GM18520 (cell line): ENCODE results near the gene CSRP2.
A peak's percentile ranks its signal among the peaks of the same experiment; 100 is the strongest.

Experiments used
- ATAC-seq: cut with Tn5 transposase; IDR thresholded peaks from one replicate; pipeline ENCODE4 v1.9.1; 2021; ENCODE audit not compliant: unreplicated experiment

The CSRP2 gene

DNA sequence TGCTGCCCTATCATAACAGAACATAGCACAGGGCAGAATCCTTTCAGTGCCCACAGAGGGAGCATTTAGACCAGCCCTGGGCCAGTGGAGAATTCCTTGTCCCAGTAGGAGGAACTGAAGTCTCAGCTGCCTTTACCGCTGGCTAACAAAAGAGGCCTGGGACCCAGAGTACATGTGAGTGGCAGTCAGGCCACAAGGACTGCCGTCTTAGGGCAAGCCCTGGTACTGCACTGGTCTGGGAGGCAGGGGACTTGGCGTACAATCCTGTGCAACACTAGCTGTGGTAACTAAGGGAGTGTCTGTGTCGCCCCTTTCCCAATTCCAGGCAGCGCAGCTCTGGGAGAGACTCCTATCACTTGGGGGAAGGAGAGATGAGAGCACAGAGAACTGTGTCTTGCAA lies 17.0 kb upstream of the CSRP2 start:
- ATAC-seq: no peak

DNA sequence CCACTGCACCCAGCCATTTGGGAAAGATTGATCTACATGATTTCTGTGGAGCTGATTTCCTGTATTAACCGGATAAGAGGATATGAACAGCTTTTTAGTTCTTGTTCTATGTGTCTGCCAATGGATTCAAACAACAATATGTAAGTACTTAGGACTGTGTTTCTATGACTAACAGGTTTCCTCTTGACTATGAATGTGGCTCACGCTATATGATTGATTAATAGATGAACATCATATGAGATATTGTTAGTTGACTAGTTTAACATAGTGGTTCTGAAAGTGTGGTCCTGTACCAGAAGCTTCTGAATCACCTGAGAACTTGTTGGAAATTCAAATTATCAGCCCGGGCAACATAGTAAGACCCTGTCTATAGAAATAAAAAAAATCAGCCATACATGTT lies 12.8 kb upstream of the CSRP2 start:
- ATAC-seq: no peak

DNA sequence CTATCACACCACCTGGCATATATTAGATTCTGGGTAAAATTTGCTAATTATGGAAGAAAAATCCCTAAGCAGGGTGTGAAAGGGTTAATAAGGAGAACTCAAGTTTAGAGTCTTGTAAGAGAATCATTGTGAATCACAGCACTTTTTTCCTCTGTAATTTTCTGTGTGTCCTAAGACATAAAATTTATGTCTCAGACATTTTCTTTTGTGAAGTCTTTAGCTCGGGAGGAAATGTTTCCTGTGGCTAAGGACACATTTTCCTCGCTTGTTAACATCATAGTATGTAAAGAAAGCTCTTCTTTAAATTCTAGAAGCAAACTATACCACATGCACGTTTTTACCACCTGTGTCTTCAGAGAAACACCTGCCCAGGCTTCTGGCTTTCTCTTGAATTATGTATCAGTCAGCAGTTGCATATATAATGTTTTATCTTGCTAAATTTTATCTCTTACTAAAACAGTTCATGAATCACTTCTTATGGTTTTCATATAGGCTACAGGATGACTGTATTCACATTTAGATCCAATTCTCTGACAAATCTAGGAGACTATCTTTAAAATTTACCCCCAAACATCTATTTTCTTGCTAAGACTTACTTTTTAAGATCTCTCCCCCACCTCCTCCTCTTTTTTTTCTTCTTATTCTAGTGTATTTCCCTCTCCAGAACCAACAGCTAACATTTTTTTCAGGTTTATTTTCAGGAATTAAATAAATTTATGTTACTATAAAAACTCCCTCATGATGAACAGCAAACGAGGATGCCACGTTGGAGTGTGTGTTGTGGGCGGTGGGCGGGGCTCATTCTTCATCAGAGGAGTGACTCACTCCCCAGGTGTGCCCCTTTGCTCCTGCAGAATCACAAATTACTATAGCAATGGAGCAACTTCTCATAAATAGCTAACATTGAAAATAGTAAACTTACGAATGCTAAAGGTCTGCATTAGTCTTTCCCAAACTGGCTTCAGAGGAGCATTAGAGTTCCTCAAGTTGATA lies 11.6 kb upstream of the CSRP2 start:
- no peak for ATAC-seq

DNA sequence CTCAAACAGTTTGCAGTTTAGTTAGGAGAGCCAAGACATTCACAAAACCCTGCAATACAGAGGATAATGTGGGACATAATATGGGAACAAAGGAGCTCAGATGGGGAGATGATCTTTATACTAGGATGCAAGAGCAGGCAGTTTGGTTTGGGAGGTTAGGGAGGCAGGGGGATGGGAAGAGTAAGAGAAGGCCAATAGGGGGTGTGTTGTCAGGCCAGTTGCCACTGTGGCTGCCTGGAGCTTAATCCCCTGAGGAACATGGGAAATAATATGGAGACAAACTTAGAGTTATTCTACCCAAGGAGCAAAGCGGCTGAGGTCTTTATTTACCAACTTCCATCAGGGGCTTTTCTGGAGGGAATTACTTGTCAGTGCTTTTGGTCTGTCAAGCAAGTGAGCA lies 10.0 kb upstream of the CSRP2 start:
- ATAC-seq: no peak

DNA sequence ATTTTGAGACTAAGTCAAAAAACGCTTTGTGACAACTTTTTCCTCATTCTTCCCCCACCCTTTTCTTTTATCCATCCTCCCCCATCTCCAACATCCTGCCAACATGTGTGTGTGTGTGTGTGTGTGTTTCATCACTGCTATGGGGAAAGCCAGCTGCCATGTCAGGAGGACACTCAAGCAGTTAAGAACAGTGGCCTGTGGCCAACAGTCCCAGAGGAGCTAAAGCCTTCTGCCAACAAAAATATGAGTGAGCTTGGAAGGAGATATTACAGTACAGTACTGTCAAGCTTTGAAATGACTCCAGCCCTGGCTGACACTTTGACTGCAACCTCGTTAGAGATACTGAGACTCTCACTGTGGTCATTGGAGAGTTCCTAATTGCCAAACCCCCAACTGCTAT lies 5.0 kb upstream of the CSRP2 start:
- no peak for ATAC-seq

DNA sequence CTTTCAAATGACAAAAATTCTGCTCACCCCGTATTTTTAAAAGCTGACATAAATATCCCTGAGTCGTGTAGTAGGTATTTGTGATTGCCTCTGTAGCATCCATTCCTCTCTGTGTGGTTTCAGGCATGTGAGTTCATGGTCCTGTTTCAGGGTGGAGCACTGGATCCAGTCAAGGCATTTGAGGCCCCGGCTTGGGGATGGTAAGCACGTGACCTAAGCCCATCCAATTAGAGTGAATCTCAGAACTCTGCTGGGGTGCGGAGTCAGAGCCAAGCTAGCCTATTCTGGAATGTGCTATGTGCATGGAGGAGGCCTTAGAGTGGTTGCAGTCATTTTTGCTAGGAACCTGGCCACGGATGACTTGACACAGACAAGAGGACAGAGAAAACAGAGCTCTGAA lies 4.3 kb upstream of the CSRP2 start:
- ATAC-seq: no peak

DNA sequence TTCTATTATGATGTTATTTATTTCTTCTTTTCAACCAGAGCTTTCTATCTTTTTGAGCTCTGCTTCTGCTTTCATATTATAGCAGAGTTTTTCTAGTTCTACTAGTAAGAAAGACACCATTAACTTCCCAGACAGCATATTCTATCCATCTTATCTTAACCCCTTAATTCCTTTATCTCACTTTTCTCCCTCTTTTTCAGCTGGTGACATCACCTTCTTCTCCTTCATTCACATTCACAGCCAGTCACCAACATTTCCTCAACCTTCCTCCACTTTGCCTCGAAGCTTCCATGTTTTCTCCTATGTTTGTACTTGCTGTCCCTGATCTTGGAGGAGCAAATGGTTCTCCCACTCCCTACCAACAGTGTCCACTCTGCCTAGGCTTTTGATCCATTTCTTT lies 3.5 kb upstream of the CSRP2 start:
- no peak for ATAC-seq

DNA sequence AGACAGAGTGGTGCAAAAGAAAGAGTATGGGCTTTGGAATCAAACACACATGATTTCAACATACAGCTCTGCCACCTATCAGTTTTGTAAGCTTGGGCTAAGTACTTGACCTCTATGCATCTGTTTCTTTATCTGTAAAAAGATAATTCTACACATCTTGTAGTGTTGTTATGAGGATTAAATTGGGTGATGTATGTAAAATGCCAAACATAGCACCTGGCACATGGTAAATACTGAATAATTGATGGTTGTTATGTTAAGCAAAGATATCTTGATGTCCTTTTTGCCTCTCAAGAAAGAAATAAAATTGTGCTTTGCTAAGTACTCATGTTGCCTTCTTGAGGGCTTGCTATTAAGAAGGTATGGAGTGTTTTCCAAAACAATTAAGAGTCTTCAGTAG lies 2.3 kb upstream of the CSRP2 start:
- no peak for ATAC-seq

DNA sequence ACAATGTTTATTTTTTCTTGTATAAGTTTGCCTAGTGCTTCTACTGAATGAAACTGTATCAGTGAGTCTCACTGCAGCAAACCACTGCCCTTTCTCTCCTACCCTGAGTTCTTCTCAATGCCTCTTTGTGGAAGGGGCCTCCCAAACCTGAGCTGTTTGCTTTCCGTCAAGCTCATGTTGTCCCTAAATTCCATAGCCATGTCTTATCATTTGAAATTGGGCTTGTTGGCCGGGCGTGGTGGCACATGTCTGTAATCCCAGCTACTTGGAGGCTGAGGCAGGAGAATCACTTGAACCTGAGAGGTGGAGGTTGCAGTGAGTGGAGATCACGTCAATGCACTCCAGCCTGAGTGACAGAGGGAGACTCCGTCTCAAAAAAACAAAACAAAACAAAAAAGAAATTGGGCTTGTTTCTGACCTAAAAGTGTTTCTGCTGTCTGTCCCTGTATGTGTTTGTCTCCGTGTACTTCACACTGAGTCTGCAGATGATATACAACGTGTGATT lies 1.8 kb upstream of the CSRP2 start:
- ATAC-seq: no peak

DNA sequence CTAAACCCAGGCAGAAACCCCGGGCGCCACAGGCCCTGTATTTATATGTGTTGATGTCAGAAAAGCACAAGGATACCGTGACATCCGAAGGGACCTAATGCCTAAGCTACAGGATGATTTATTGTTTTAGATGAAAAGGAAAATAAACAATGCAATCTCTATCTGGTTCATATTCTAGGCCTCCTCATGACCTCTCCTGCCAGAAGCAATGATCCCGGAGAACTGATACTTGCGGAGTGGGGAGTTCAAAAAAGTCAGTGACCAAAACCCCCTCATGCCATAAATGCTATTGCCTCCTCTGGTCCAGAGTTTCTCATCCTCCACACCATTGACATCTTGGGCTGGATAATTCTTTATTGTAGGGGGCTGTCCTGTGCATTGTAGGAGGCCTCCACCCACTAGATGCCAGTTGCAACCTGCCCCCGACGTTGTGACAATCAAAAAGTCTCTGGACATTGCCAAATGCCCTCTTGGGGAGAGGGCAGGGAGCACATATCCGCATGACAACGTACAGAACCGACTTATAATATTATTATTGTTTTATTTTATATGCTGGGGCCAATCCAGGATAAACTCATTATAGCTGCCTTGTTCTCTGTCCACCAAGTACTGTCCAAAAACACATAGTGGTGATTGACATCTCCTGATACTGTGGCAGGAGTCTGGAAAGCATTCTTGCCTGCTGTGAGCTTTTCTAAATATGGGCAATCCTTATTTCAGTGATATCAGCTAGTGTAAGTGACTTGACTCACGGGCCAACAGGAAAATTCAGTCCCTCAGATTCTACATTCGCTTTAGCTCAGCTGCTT lies 1.1 kb upstream of the CSRP2 start:
- no peak for ATAC-seq

DNA sequence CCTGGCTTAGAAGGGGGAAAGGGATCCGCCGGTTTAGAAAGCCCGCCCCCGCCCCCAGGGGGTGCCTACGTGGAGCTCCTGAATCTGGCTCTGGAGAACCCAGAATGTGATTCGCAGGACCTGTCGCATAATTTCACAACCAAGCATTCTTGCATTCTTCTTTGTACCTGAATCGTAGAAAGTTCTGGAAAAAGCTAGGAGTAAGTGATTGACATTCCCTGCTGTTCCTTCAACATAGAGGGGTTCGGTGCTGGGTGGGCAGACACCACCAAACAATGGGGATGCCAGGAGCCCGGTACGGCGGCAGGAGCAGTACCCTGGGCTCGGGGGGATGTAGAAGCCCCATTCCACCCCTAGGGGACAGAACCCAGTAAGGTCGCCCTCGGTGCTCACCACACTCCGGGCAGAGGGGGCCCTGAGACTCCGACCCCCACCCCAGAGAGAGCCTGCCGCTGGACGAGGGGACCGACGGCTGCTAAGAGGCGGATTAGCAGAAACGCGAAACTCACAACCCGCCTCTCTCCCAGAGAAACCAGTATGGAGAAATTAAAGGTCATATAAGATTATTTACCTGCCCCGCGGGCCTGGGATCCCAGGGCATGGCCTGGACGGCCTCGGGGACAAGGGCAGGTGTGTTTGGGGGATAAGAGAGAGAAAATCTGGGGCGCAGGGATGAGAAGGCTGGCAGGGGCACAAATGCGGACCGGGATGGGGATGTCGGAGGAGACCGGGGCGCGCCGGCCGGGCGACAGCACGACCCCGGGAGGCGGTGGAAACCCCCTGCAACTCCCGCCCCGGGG lies 520 bp downstream of the CSRP2 start:
- no peak for ATAC-seq

DNA sequence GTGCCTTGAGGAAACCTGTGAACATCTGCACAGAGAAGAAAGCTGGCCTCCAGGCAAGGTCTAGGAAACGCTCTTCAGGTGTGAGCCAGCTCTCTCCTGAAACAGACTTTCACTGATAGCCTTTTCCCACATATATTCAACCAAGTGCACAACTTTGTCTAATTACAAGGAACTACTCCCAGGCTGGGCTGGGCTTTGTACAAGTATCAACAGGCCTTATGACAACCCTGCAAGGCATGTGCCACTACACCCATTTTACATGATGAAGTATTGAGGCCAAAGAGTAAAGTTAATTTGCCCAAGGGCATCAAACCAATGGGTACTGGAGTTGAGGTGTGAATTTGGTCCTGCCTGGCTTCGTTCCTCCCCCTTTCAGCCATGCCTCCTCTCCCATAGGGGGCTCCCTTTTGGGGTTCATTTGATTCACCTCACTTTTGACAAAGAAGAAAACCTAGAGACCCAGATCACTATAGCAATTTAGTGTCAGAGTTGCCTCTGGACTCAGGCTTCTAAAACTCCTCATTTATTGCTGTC lies 2.1 kb downstream of the CSRP2 start:
- no peak for ATAC-seq

DNA sequence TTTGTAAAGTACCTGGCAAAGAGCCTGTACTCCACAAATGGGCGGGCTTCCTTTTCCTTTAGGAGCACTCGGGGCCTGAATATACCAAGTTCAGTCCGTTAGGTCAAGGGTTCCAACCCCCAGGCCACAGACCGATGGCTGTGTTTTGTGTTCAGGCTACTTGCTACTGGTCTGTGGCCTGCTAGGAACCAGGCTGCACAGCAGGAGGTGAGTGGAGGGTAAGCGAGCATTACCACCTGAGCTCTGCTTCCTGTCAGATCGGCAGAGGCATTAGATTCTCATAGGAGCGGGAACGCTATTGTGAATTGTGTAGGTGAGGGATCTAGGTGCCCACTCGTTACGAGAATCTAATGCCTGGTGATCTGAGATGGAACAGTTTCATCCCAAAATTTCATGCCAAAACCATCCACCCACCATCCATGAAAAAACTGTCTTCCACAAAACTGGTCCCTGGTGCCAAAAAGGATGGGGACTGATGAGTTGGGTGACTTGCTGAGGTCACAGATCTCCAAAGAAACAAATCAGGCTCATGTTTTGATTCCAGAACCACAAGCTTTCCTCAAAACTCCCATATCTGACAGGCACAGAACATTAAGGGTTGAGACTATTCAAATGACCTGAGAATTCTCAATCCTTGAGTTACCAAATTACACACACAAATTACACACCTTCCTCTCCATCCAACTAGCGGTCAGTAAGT lies 4.2 kb downstream of the CSRP2 start:
- ATAC-seq: no peak

DNA sequence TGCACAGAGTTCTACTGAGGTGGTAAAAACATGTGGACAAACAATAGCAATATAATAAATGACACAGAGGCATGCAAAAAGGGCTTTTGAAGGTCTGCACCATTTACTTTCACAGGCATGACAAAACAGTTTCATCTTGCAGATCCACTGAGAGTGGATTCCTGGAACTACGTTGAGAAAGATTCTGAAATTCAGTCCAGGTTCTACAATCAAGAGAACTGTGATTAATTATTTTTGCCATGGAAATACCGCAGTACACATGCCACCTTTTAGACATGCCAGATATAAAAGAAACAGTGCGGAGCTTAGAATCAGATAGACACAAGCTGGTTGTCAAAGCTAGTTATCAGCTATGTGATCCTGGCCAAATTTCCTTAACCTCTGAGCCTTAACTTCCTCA lies 4.8 kb downstream of the CSRP2 start:
- ATAC-seq: no peak

DNA sequence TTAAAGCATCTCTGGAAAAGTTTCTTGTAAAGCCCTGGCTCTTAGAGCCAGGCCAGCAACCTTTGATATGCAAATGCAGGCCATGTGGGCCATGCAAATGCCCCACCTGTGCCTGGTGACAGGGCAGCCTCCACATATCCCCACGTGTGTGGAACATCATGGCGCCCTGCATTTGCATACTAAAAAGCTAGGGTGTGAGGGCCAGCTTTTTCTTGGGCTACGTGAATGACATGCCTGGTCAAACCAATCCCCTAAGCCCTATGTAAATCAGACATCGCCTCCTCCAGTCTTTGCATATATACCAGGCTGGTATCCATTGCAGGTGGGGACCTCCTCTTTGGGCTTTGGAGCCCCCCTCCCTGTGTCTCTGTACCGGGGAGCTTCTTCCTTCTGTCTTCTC lies 6.4 kb downstream of the CSRP2 start:
- ATAC-seq: no peak

DNA sequence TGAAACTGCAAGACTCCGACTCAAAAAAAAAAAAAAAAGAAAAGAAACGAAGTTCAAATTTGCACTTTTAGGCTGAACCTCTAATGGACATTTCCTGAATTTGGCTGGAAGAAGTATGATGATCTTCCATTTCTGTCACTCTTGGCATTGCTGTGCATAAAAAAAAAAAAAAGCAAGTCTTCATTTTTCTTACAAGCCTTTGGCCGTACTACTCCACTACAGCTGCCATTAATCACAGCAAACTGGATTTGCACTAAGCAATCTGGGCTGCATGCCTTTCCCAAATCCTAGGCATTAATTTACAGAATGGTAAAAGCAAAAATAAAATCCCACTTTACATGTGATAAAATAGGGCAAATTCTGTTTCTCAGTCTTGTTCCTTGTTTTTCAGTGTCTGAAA lies 7.1 kb downstream of the CSRP2 start:
- no peak for ATAC-seq

DNA sequence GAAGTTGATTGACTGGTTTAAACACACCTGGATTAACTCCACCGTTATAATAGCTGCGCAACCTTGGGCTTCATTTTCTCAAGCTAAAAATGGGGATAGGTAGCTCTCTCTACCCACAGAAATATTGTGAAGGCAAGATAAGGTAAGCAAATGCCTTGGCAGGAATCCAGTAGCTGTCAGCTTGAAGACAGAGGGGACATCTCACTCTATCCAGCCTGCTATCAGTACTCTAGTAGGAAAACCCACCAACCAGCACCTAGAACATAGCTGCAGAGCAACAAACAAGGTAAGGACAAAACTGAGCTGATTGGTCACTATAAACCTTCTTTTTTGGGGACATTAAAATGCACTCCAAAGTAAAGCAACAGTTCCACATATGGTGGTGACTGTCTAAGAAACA lies 7.7 kb downstream of the CSRP2 start:
- no peak for ATAC-seq

DNA sequence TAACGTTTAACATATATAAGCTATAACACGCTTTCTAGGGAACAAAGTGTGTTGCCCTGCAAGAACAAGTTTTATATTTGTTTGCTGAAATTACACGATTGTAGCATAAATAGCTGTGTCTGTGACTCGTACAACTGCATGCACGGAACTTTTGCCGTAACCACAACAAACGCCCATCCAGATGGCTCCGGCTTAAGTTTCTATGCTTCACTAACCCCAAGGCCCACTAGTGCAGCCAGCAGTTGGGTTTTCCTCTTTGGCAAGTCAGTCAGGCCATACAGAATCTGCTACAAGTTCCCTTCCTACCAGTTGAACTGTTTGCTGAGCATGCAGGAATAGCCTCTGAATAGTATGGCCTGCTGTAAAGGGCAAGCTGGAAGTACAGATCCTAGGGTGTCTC lies 12.1 kb downstream of the CSRP2 start:
- ATAC-seq: no peak

DNA sequence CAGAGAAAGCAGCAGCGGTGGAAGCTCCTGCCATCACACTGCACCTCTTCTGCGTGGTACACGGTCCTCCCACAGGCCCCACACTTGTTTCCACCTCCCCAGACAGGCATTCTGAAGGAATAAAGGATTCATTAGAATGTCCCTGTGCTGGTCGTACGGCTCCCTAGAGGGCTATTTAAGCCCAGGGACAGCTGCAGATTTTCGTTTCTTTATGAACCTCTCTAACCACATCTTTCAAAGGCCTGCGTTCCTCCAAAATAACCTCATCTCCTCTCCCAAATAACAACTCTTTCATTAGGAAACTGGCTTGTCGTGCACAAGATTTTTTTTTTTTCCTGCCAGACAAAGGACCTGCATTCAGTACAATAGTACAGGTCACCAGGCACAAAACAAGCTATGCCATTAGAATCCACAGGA lies 12.7 kb downstream of the CSRP2 start:
- ATAC-seq: no peak

DNA sequence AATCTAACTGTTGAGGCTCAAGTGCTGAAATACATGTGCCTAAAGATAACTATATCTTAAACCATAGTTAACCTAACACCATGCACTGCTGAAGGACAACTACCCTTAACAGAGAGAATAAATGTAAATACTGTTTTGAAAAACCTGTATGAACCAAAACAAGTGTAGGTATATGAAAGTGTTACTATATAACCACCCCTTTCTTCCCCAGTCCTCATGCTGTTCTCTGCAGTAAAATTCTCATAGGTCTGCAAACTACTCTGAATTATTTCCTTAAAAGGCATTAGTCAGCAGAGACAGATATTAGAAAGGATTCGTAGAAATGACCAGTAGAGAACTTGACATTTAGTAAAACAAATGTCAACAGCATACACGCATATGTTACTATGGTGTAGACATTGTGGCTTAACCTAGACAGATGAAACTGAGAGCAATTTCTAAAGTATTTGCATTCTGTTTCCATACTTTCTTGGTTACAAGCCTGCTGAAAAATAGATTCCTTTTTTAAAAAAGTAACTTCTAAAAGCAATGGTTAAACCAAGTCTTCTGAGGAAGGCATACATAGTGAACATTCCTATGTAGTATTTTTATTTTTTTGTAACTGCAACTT lies 13.9 kb downstream of the CSRP2 start:
- peak; percentile 83 for ATAC-seq
